CD4-positive, alpha-beta T cell treated with Interleukin-17A for 4 hours (primary cell): ENCODE results near the gene OR2H2.
A peak's percentile ranks its signal among the peaks of the same experiment; 100 is the strongest.

Experiments
- DNase-seq: peaks from one replicate; pipeline ENCODE4 v3.0.0-alpha.2; 2020; ENCODE audit warnings: mixed read lengths

OR2H2 gene

DNA sequence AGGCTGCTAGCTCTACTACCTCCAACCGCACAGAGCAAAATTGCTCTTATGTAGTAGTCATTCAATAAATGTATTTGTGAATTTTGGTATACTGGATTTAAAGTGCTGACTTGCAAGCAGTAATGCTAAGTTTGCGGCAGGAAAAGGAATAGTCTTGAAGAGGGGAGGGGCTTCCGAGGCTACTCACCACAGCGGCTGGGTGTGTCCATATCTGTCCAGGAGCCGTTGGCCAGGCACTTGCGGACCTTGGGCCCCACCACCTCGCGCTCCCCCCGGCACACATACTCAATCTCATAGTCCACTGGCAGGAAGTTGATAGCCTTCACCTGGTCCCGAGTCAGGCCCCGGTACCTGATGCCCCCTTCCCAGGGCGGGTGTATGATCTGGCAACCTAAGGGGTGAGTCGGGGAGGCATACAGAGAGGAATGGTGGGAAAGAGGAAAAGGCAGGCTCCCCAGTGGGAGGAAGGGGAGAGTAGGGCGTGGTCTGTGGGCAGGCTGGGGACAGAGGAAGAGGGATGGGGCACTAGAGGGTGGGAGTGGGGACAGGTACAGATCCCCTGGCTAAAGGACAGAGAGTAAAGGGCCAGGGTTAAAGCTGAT, 46.4 kb downstream of the OR2H2 start:
- no peak for DNase-seq

DNA sequence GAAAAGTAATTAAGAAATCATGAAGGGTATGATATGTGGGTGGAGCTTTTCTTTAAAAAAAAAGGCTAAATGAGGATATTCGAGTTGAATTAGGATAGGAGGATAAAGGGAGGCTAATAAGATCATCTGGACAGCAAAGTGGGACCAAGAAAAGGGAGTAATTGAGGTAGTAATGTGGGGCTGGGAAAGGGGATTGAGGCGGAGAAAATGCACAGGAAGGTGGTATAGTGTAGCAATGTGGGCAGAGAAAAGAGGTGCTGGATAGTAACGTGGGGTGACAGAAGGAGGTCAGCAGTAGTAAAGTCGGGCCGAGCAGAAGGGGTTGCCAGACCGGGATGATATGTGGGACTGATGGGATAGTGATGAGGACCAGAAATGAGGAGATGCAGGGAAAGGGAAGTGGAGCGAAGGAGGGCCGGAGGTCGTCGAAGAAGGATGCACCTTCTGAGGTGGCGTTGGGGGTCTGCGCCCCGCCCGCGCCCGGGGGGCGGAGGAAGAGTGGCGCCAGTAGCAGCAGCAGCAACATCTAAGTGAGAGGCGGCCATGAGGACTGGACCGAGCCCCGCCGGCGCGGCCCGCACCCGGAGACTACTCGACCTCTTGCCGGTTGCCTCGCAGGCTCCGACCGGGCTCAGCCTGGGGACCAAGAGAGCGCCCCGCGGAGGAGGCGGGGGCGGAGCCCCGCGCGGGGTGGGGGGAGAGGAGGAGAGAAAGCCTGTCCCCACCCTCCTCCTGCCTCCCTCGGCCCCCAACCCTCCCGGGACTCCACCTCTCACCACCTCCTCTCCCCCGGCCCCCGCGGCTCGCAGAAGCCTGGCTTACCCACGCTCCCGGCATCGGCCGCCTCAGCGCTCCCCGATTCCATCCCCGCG, 47.2 kb downstream of the OR2H2 start:
- DNase-seq = peak; percentile 83

DNA sequence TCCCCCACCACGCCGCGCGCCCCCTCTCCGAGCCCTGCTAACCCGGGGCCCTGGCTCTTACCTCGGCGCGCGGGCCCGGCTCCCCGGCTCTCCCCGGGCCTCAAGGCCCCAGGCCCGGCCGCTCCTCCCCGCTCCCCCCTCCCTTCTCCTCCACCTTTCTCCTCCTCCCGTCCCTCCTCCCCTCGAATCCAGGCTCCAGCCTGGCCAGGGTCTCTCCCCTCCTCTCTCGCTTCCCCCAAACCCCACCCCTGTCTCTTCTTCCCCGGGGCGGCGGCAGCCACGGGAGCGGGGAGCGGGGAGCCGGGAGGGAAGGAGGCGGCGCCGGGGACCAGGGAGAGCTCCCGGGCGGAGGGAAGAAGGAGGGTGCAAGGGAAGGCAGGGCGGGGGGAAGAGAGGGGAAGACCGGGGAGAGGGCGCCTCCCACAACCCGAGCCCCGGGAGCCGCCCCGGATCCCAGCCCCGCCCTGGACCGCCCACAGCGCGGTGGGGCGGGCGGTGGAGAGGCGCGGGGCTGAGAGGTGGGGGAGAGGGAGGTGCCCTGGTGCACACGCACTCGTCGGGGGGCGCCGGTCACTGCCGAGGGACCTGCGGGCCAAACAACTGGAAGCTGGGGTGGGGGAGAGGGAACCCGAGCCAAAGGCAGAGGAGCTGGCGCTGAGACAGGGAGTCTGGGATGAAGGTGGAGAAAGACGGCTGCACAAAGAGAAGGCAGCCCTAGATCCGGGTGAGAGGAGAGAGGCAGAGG, 48.0 kb downstream of the OR2H2 start, which contains the start of gene GABBR1:
GABBR1 (minus strand) TSS at position 395 of the 745 bp plus-strand sequence. CDS start 798 bp downstream, outside the sequence.
- peak; percentile 87 for DNase-seq

DNA sequence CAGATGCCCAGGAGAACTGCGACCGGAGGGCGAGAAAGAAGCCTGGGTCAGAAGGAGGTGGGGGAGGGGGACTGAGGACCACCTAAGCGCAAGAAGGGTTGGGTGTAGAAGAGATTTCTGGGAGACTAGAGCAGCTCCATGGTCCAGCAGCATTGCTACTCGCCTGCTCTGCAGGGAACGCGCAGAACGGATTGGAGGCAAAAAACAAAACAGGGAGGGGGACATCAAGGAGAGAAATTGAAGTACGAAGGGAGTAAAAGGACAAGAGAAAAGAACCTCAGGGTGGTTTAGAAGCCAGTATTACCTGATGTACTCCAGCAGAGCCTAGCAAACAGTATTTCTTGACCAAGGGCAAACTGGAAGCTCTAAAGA, 48.6 kb downstream of the OR2H2 start:
- DNase-seq = no peak

DNA sequence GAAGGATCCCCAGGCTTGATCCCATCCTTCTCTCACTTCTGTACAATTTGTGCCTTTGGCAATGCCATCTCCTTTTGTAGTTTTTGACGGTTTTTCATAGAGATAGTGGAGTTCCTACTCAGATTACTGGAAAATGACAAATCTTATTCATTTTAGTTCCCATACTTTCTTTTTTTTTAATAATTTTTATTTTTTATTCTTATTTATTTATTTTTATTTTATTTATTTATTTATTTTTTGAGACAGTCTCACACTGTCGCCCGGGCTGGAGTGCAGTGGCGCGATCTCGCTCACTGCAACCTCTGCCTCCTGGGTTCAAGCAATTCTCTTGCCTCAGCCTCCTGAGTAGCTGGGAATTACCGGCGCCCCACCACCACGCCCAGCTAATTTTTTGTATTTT, 52.3 kb downstream of the OR2H2 start:
- DNase-seq = no peak
